ENCODE results near the gene PPP6R2.

GRCh38 chr22:50310031-50310722 is 33.0 kb upstream of the PPP6R2 start:
- TF ChIP-seq ZNF318 (IDR thresholded peaks at IDR 0.05; ENCODE audit: borderline replicate concordance in 1 of 2, low read depth in 1 of 2), result no peak
- TF ChIP-seq ZNF165 (CRISPR knock-in tag; IDR thresholded peaks at IDR 0.05; ENCODE audit: borderline replicate concordance), result no peak
- TF ChIP-seq FOXO4 (CRISPR knock-in tag; IDR thresholded peaks at IDR 0.05), result no peak
- TF ChIP-seq FOXK2 (conservative IDR thresholded peaks at IDR 0.05 in 1 of 2, IDR thresholded peaks at IDR 0.05 in 1 of 2; ENCODE audit: low read depth in 2 of 2), result no peak
- no peak for TF ChIP-seq EZH2 (IDR thresholded peaks at IDR 0.05; ENCODE audit: borderline replicate concordance, low read depth, low read length)
